B cell (primary cell): ENCODE data around the gene TIAM1. TPM values are rescaled to one million over a fixed set of nuclear protein-coding genes. Genes with fewer than 3 reads are reported as not detected.

Experiments
- ATAC-seq: fragments of 200-7000 bp; cut with Tn5 transposase; one replicate; pipeline ENCODE4 v1.10.0; 2021; ENCODE audit warnings: low read depth, mild to moderate bottlenecking, moderate number of reproducible peaks, moderate library complexity
- CTCF ChIA-PET: fragments of 350-600 bp; sonication (Branson Sonifier 250); formaldehyde crosslinking; loops from one replicate; lab custom pipeline; 2021; ENCODE audit warnings: antibody characterized with exemption, inconsistent platforms; lab: Charles Lee
- POLR2A ChIA-PET: fragments of 350-600 bp; sonication (Branson Sonifier 250); formaldehyde crosslinking; loops from one replicate; lab custom pipeline; 2021; ENCODE audit warnings: antibody characterized with exemption; lab: Charles Lee
- DNase-seq: peaks from one replicate; pipeline ENCODE4 v3.0.0; 2013
- H2AFZ ChIP-seq: 2 replicates; pipeline ENCODE4 v1.6.1; 2012; ENCODE audit warnings: mild to moderate bottlenecking, low read depth, low read length; ENCODE audit not compliant: insufficient read depth, poor library complexity, severe bottlenecking
- H3K27ac ChIP-seq, 2 donors: 1 replicate in 1 of 2; 2 replicates in 1 of 2; pipeline ENCODE4 v1.5.1; 2012 to 2013; ENCODE audit warnings: low read length in 2 of 2, mild to moderate bottlenecking in 2 of 2, moderate library complexity in 1 of 2
- H3K27me3 ChIP-seq, 4 experiments: fragments of 200-600 bp in 1 of 4; sonication (generic) in 1 of 4; replicated peaks in 1 of 4; 1 replicate in 2 of 4; 2 replicates in 2 of 4; pipeline versions ENCODE4 v1.6.1 to v1.7.0; 2013 to 2016; ENCODE audit warnings: low read length in 3 of 4, mild to moderate bottlenecking in 2 of 4, mixed read lengths in 1 of 4, moderate library complexity in 1 of 4; ENCODE audit not compliant: insufficient read depth in 4 of 4, control insufficient read depth in 3 of 4; ENCODE audit errors: control extremely low read depth in 1 of 4
- H3K36me3 ChIP-seq, 2 experiments: replicated peaks in 1 of 2; 1 replicate in 1 of 2; 2 replicates in 1 of 2; pipeline versions ENCODE4 v1.6.1 to v1.7.1; 2013; ENCODE audit warnings: low read length in 1 of 2; ENCODE audit not compliant: insufficient read depth in 2 of 2, control insufficient read depth in 1 of 2; ENCODE audit errors: control extremely low read depth in 1 of 2, extremely low read depth in 1 of 2
- H3K4me1 ChIP-seq, 2 donors: fragments of 200-600 bp in 1 of 2; sonication (generic) in 1 of 2; 1 replicate in 1 of 2; 2 replicates in 1 of 2; pipeline versions ENCODE4 v1.5.1 to v1.6.1; 2013 to 2017; ENCODE audit warnings: low read length in 2 of 2; ENCODE audit not compliant: control insufficient read depth in 2 of 2, insufficient read depth in 2 of 2
- H3K4me2 ChIP-seq: replicated peaks from 2 replicates; pipeline ENCODE3; 2012; ENCODE audit warnings: mild to moderate bottlenecking, low read depth, low read length; ENCODE audit not compliant: poor library complexity, severe bottlenecking
- H3K4me3 ChIP-seq, 5 experiments: fragments of 200-600 bp in 1 of 5; sonication (generic) in 1 of 5; 1 replicate in 3 of 5; 2 replicates in 2 of 5; pipeline versions ENCODE4 v1.5.1 to v1.7.0; 2011 to 2016; ENCODE audit warnings: low read length in 4 of 5, mild to moderate bottlenecking in 4 of 5, low read depth in 2 of 5, control low read depth in 1 of 5, moderate library complexity in 1 of 5; ENCODE audit not compliant: insufficient read depth in 1 of 5; ENCODE audit errors: control extremely low read depth in 1 of 5, extremely low read depth in 1 of 5
- H3K79me2 ChIP-seq: fragments of 200-600 bp; sonication (generic); one replicate; pipeline ENCODE4 v1.6.0; 2016; ENCODE audit warnings: low read length; ENCODE audit not compliant: control insufficient read depth, insufficient read depth
- H3K9ac ChIP-seq: fragments of 200-600 bp; sonication (generic); 2 replicates; pipeline ENCODE4 v1.6.1; 2017; ENCODE audit warnings: mild to moderate bottlenecking, low read length, moderate library complexity
- H3K9me3 ChIP-seq, 3 donors: one replicate each; pipeline versions ENCODE4 v1.6.1 to v1.7.1; 2013; ENCODE audit warnings: low read length in 2 of 3; ENCODE audit not compliant: control insufficient read depth in 2 of 3, insufficient read depth in 1 of 3; ENCODE audit errors: control extremely low read depth in 1 of 3
- H4K20me1 ChIP-seq: 2 replicates; pipeline ENCODE4 v1.6.0; 2012; ENCODE audit warnings: mild to moderate bottlenecking, low read length; ENCODE audit not compliant: insufficient read depth, control insufficient read depth, poor library complexity, severe bottlenecking
- H3K27ac Mint-ChIP-seq: one replicate; pipeline ENCODE4 v1.8.0; 2021; ENCODE audit warnings: mixed read lengths
- H3K27me3 Mint-ChIP-seq: one replicate; pipeline ENCODE4 v1.8.0; 2021; ENCODE audit warnings: mixed read lengths
- H3K4me1 Mint-ChIP-seq: one replicate; pipeline ENCODE4 v1.8.0; 2021; ENCODE audit warnings: mixed read lengths
- H3K4me3 Mint-ChIP-seq: one replicate; pipeline ENCODE4 v1.8.0; 2021; ENCODE audit warnings: mixed read lengths
- H3K9me3 Mint-ChIP-seq: one replicate; pipeline ENCODE4 v1.8.0; 2022; ENCODE audit warnings: mixed read lengths; ENCODE audit not compliant: insufficient read depth
- EZH2 ChIP-seq: IDR thresholded peaks from 2 replicates; pipeline ENCODE4 v1.6.1; 2012; ENCODE audit warnings: borderline replicate concordance, low read depth, mild to moderate bottlenecking, moderate library complexity, low read length; ENCODE audit not compliant: insufficient read depth, poor library complexity, severe bottlenecking
- WGBS: methylation state at CpG from one replicate; pipeline ENCODE4 v1.1.5; 2013; ENCODE audit warnings: missing lambda C conversion rate; ENCODE audit not compliant: insufficient coverage; 5-methylcytosine and 5-hydroxymethylcytosine counted together
- intact Hi-C: fragments of 100-400 bp; cut with micrococcal nuclease; formaldehyde crosslinking; loops from one replicate; pipeline ENCODE4 v1.10.0; 2022
- polyA plus RNA-seq: library from polyadenylated mRNA; depleted of rRNA; stranded (reverse); fragments of >200 nt; gene quantifications from 2 replicates; pipeline ENCODE4 v1.2.3, GENCODE V29; 2012
- total RNA-seq, 2 donors: library from RNA; stranded (reverse); fragments of 120-200 nt in 1 of 2; gene quantifications; 1 replicate in 1 of 2; 2 replicates in 1 of 2; pipeline versions ENCODE4 v1.2.3 to v1.2.4, GENCODE V29; 2013 to 2022
- TF ChIP-seq, protein P1 (sequence below): fragments of 200-600 bp; IDR thresholded peaks from one replicate; pipeline ENCODE4 v1.8.0; 2022; ENCODE audit warnings: antibody characterized with exemption, mild to moderate bottlenecking

The TIAM1 gene
- total and polyA plus RNA-seq, 2 donors (not counting 1 experiment from before 2014, with no cell fraction given), result 0.51 to 1.0 TPM

DNA sequence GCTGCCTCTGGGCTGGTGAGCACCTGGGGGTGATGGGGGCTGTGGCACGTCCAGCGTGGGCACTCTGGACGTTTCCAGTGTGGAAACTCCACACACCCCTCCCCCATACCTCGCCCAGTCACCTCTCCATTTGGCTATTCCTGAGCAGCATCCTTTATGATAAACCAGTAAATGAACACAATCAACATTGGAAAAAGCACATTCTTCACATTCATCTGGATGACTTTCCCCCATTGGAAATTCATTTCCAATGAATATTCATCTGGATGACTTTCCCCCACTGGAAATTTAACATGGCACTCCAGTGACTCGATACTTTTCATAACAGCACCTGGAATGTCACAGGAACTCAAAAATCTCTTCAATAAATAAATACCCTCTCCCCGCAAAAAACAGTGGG lies 201.0 kb downstream of the TIAM1 start:
- Histone ChIP-seq H4K20me1 (no peaks in the 10 kb centered on the region), H3K9me3 (no peaks in the 10 kb centered on the region), H3K4me1 (no peaks in the 10 kb centered on the region), H3K27ac (no peak overlapping the region), H3K9ac (no peak overlapping the region), H2AFZ (no peak overlapping the region), H3K4me3 (no peak overlapping the region), H3K27me3 (no peaks in the 10 kb centered on the region), H3K36me3 (no peaks in the 10 kb centered on the region), H3K4me2 (no peak overlapping the region), H3K79me2 (no peaks in the 10 kb centered on the region)
- Mint-ChIP-seq H3K9me3 (no peaks in the 10 kb centered on the region), H3K27ac (no peak overlapping the region), H3K4me3 (no peak overlapping the region), H3K4me1 (no peaks in the 10 kb centered on the region), H3K27me3 (no peaks in the 10 kb centered on the region)
- 83% methylated on average over 4 of the region's 6 CpGs for WGBS
- CTCF ChIA-PET, result no interaction called here
- TF ChIP-seq, protein P1, sequence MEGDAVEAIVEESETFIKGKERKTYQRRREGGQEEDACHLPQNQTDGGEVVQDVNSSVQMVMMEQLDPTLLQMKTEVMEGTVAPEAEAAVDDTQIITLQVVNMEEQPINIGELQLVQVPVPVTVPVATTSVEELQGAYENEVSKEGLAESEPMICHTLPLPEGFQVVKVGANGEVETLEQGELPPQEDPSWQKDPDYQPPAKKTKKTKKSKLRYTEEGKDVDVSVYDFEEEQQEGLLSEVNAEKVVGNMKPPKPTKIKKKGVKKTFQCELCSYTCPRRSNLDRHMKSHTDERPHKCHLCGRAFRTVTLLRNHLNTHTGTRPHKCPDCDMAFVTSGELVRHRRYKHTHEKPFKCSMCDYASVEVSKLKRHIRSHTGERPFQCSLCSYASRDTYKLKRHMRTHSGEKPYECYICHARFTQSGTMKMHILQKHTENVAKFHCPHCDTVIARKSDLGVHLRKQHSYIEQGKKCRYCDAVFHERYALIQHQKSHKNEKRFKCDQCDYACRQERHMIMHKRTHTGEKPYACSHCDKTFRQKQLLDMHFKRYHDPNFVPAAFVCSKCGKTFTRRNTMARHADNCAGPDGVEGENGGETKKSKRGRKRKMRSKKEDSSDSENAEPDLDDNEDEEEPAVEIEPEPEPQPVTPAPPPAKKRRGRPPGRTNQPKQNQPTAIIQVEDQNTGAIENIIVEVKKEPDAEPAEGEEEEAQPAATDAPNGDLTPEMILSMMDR, result no peak
- no peak for TF ChIP-seq EZH2
- intact Hi-C loops, result no loop called here
- no peak for ATAC-seq
- no peak for DNase-seq
- POLR2A ChIA-PET, result no interaction called here

DNA sequence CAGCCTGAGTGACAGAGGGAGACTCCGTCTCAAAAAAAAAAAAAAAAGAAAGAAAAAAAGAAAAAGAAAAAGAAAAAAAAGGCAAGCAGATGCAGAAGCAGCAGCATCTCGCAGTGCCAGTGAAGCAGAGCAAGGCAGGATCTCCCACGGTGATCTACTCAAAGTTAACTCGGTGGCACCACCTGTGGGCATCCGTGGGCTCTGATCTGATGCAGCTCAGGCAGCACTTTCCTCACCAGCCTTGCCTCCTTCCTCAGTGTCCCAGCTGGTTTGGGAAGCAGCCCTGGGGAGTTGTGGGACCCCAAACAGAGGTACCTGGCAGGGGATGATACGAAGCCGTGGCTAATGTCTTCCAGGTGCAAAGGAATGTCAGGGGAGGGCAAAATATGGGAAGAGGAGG lies 201.5 kb downstream of the TIAM1 start:
- no peak for ATAC-seq
- CTCF ChIA-PET, result interaction anchor here (0.6 kb wide), 1 partner anchor 56 kb away, joined by 4 read pairs; no protein-coding TSS in a partner anchor

More for the DNA sequence above, 201.5 kb downstream of the TIAM1 start:
- no peak overlapping the region for H3K27ac ChIP-seq
- 53% methylated on average over 6 of the region's 7 CpGs for WGBS
- no peaks in the 10 kb centered on the region for H3K9me3 ChIP-seq
- TF ChIP-seq EZH2, result no peak
- TF ChIP-seq, protein P1, result no peak
- no peak overlapping the region for H3K4me3 Mint-ChIP-seq
- H3K79me2 ChIP-seq, result no peaks in the 10 kb centered on the region
- H3K27me3 Mint-ChIP-seq, result peaks cover 1% of the 10 kb centered on the region
- no peaks in the 10 kb centered on the region for H4K20me1 ChIP-seq
- H3K36me3 ChIP-seq, result no peaks in the 10 kb centered on the region
- intact Hi-C loops, result no loop called here
- H3K9ac ChIP-seq, result no peak overlapping the region
- DNase-seq, result no peak
- POLR2A ChIA-PET, result no interaction called here
- H3K27ac Mint-ChIP-seq, result no peak overlapping the region
- H3K9me3 Mint-ChIP-seq, result no peaks in the 10 kb centered on the region
- H3K27me3 ChIP-seq, result no peaks in the 10 kb centered on the region
- no peak overlapping the region for H2AFZ ChIP-seq
- no peaks in the 10 kb centered on the region for H3K4me1 ChIP-seq
- no peaks in the 10 kb centered on the region for H3K4me1 Mint-ChIP-seq
- no peak overlapping the region for H3K4me2 ChIP-seq
- no peak overlapping the region for H3K4me3 ChIP-seq
